ENCODE measurements around the gene LINGO3.

LINGO3 gene

DNA sequence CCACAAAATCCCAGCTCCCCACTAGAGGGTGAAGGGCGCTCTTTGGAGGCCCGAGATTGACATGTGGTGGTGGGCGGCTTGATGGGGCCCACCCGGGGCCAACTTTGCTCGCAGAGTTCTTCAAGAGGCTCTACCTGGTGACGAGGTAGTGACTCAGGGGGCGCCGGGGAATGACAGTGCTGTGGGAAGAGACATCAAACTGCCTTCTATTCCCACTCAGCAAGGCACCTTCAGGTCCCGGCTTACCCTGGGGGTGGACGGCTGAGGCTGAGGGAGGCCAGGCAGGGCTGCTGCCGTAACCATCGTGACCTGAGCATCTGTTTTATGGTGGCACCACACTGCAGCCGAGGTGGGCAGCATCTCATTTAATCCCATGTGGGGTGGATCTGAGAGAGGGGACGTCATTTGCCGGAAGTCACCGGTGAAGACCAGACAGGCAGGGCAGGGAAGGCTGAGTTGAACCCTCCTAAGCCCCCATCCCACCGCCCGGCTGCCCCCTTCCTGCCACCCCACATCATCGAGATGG, 1.6 kb downstream of the LINGO3 start:
- DNase-seq (ENCODE audit: low read depth in 2 of 2): no peak

DNA sequence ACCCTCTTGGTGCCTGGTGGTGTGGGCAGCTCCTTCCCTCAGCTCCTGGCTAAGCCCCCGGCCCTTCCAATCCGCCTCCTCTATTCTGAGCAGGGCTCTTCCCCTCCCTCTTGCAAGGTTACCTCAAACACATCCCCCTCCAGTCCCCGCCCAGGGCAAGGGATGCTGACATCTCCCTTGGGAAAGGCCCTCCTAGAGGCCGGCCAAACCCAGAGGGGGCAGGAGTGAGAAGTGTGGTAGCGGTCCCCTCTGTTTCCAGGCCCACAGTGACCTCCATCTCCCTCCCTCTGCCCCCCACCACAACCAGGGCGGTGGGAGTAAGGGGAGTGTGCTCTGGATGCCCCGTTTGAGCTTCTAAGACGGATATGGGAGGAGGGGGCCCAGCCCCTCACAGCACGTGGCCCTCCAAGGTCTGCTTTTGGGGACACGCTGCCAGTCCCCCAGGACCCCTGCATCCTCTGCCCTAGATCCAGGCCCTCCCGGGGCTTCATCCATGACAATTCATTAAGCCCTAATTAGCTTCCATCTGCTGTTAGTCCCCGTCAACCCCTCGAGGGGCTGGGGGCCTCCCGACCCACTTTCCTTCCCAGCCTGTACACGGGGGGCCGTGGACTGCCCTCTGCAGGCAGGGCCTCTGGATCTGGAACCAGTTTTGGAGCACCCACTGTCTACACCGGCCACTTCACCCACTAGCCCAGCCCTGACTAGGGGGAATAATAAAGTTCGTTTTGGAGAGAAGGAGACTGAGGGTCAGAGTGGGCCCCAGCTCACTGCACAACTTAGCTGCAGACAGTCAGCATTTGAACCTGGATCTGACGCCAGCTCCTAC, 2.3 kb downstream of the LINGO3 start:
- DNase-seq (ENCODE audit: low read depth in 2 of 2): no peak

DNA sequence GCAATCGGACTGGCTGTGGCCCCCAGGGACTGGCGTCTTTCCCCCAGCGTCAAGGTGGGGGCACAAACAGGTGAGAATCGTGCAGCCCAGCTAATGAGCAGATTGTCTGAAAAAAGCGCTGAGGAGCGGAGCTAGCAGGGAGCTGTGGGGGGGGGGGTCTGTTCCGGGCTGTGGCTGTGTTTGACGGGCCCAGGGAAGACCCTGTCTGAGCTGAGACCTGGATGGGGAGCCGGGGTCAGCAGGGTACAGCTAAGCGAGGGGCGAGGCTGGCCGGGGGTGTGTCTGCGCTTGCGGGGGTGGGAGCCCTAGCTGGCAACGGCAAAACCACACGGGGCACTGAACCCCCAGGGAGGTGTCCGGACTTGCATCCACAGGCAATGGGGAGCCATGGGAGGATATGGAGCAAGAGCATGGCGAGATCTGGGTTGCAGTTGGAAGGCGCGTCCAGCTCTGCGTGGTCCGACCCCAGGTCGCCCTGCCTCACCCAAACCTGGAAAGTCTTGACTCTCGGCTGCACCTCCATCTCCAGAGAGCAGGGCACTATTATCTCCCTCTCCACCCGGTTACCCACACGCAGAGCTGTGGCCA, 4.6 kb downstream of the LINGO3 start:
- no peak for DNase-seq (ENCODE audit: low read depth in 2 of 2)

DNA sequence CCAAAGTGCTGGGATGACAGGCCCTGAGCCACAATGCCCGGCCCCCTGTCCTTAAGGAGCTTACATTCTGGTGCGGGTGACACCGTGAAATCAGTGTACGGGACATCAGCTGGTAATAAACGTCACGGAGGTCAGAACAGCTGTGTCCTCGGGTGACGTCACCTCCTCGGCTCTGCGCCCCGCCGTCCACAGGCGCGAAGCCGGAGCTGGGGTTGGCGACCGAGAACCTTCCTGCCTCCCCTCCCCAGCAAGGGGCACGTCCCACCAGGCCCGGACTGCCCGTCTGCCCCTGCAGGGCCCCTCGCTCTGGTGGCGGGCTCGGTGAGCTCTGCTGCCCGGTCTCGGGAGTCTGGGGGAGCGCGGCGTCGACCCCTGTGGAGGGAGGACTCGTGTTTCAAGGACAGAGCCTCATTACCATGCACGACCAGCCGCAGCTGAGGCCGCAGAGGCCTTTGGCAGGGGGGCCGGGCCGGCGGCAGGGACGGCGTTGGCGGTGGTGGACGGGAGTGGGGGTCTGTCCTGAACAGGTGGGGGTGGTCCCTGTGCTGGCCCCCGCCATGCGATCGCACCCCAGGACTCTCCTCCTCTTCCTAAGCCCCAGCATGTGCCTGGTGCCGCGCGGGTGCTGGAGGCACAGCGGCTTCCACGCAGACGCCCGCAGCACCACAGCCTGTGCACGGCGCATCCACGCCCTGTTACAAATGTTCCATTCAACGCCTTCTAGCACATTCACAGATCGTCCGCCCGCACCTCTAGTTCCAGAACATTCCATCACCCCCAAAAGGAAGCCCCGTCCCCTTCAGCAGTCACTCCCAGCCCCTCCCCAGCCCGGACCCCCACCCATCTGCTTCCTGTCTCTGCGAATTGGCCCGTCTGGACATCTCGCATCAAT, 5.4 kb downstream of the LINGO3 start:
- peak in 1 of 2 donors; percentile 20 for DNase-seq (ENCODE audit: low read depth in 2 of 2)

DNA sequence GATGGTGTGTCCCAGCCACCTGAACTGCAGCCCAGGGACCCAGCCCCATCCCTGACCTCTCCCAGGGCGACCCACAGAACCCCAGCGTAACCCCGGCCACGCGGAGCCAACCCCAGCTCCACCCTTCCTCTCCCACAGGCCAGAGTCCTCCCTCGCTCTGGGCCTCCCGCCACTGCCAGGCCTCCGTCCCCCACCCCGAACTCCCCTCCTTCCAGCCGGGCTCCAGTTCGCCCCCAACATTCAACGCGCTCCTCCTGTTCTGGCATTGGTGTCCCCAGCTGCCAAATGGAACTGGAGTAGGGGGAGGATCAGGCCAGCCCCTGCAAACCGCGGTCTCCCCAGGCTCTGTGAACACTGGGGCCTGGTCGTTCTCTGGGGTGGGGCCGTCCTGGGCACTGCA, 7.4 kb downstream of the LINGO3 start:
- DNase-seq (ENCODE audit: low read depth in 2 of 2): no peak

DNA sequence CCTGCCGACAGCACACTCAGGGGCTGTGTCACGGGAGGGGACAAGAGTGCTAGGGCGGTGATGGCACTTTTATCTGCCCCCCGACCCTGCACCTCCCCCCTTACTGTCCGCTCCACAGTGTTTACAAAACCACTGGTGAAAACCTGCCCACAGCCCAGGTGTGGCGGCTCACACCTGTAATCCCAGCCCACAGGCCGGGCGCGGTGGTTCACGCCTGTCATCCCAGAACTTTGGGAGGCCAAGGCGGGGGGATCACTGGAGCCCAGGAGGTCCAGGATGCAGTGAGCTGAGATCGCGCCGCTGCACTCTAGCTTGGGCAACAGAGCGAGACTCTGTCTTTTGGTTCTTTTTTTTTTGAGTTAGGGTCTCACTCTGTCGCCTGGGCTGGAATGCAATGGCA, 11.8 kb downstream of the LINGO3 start:
- no peak for DNase-seq (ENCODE audit: low read depth in 2 of 2)

DNA sequence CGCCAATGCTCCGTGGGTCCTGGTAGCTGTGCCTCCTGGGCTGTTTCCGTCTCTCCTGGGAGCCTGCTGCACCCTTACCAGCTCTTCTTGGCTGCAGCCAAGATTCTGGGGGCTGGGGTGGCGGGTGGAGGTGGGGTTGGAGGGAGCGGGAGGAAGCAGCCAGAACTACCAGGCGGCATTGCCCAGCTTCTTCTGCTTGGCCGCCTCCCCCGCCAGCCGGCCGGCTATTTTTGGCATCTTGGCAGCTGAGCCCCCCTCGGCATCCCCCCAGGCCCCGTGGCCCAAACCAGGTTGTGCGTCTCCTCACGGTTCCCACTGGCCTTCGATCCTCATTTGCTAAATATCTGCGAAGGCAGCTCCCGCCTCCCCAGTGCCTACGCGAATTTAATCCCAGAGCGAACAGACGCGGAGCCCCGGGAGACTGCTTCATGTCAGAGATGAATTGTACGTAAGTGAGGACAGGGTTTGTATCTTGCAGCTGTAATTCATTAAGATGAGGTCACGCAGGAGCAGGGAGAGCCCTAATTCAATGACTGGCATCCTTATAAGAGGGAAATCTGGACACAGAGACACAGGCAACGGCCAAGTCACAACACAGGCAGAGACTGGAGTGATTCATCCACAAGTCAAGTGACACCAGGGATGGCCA, 13.1 kb downstream of the LINGO3 start:
- DNase-seq (ENCODE audit: low read depth in 2 of 2): no peak

DNA sequence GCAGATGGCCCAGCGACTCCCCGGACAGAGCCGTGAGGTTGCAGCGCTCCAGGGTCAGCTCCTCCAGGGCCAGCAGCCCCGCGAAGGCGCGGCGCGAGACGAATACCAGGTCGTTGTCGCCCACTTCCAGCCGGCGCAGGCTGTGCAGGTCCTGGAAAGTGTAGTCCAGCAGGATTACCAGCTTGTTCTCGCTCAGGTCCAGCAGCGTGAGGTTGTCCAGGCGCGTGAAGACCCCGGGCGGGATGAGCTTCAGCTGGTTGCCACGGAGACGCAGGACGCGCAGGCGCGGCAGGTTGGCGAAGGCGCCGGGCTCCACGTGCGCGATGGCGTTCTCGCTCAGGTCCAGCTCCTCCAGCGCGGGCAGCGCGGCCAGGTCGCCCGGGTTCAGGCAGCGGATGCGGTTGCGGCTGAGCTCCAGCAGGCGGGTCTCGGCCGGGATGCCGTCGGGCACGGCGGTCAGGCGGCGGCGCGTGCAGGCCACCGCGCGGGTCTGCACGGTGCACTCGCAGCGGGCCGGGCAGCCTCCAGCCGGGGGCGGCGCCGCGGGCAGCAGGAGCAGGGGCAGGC, 16.7 kb downstream of the LINGO3 start:
- no peak for DNase-seq (ENCODE audit: low read depth in 2 of 2)

DNA sequence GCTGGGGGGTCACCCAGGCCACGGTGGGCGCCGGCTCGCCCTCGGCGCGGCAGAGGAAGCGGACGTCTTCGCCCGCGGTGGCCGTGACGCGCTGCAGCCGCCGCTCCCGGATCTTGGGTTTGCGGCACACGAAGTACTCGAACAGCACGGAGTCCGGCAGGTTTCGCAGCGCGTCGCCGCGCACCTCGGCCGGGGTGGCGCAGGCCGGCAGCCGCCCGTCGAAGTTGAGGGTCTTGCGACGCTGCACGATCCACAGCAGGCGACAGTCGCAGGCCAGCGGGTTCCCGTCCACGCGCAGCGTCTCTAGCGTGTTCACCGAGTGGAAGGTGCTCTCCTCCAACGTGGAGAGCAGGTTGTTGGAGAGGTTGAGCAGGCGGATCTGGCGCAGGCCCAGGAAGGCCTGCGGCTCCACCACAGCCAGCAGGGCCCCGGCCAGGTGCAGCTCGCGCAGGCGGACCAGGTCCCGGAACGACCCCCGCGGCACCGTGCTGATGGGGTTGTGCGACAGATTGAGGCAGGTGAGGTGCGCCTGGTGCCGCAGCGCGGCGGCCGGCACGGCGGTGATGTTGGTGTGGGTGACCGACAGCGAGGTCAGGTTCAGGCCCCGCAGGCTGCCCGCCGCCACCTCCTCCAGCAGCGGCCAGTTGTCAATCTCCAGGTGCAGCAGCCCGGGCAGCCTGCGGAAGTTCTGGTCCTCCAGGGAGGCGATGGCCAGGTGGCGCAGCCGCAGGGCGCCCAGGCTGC, 17.3 kb downstream of the LINGO3 start:
- DNase-seq (ENCODE audit: low read depth in 2 of 2): no peak

DNA sequence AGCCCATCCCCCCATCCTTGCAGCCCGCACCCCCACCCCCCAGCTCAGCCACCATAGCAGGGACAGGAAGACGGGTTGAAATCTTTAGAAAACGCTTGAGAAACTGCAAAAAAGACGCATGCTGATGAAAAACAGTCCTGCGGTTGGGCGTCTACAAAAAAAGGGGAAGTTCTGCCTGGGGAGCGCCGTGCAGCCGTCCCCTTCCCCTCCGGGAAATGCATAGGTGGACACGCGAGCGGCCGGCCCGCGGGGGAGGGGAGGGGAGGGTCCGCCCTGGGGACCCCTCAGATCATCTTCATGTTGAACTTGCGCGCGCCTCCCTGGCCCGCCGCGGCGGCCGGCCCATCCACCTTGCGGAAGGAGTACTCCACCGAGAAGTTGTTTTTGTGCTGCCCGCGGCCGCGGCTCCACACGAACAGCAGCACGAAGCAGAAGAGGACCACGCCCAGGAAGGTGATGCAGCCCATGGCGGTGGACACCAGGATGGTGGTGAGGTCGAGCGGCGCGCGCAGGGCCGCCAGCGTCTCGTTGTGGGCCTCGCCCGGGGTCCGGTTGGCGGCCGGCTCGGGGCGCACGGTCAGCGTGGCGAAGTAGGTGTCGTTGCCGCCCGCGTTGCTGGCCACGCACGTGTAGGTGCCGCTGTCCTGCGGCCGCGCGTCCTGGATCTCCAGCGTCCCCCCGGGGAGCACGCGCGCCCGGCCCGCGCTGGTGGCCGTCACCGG, 18.1 kb downstream of the LINGO3 start:
- DNase-seq (ENCODE audit: low read depth in 2 of 2): no peak

DNA sequence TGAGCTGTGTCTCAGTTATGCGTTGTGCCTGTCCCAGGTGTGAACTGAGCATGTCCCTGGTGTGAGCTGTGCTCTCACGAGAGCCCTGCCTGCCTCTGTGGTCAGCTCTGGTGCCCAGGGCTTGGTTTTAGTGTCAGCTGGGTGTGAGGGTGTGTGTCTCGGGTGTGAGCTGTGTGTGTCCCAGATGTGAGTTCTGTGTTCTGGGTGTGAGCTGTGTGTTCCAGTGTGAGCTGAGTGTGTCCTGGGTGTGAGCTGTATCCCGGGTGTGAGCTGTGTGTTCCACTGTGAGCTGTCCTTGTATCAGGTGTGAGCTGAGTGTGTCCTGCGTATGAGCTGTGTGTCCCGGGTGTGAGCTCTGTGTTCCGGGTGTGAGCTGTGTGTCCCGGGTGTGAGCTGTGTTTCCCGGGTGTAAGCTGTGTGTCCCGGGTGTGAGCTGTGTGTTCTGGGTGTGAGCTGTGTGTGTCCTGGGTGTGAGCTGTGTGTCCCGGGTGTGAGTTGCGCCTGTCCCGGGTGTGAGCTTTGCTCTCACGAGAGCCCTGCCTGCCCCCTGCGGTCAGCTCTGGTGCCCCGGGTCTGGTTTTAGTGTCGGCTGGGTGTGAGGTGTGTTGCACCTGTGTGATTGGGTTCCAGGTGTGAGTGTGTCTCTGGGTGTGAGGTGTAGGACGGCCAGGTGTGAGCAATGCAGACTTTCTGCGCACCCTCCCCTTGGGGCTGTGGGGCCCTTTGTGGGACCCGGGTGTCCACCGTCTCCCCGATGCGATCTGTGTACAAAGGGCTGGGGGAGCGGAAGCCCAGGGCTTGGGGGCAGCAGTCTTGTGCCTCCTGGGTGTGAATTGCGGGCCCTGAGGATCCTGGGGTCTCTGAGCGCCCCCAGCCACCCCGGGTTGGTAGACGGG, 18.9 kb downstream of the LINGO3 start:
- DNase-seq (ENCODE audit: low read depth in 2 of 2): no peak

DNA sequence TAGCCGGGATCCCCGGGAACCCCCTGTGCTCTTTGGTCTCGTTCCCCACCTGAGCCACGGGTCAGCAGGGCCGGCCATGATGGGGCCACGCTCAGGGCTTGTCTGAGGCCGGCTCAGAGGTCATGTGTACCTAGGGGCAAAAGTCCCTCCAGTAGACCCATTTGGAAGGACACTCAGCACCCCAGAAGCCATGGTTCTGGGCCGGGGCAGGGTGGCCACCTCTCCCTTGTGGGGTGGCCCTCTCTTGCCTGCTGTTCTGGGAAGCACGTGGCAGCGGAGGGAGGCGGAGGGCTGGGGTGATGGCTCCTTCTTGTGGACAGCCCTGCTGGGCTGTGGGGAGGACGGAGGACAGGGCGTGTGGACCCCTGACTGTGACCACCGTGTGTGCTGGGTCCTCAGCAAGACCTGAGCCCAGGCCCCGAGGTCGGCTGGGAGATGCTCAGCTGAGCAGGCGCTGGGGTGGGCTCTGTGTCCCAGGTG, 19.6 kb downstream of the LINGO3 start:
- no peak for DNase-seq (ENCODE audit: low read depth in 2 of 2)

DNA sequence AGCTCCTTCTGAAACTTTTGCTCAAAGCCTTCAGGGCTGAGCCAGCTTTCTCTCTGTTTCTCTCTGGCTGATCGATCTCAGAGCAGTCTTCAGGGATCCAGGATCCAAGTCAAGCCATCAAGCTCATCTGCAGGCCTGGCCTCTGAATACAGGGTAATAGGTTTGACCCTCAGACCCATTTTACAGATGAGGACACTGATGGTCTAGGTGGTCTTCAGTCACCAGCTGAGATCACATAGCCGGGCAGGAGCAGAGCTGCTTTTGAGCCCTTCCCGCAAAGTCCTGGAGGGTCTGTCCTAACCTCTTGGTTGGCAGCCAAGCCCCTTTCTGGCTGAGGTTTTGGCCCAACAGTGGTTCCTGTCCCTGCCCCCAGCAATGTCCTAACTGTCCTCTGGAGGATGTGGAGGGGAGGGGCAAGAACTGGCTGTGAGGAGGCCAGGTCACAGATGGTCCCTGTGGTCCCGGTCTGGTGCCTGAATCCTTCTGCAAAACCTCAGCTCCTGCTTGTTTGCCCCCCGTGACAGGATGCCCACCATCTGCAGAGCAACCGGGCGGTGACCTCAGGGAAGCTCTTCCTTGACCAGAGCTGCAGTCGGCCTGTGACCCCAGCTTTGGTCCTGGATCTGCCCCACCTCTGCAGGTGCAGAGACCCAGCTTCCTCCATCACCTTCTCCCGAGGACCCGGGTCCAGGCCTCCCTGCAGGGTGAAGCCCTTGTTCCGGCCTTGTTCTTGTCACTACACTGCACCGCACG, 20.2 kb downstream of the LINGO3 start:
- no peak for DNase-seq (ENCODE audit: low read depth in 2 of 2)

DNA sequence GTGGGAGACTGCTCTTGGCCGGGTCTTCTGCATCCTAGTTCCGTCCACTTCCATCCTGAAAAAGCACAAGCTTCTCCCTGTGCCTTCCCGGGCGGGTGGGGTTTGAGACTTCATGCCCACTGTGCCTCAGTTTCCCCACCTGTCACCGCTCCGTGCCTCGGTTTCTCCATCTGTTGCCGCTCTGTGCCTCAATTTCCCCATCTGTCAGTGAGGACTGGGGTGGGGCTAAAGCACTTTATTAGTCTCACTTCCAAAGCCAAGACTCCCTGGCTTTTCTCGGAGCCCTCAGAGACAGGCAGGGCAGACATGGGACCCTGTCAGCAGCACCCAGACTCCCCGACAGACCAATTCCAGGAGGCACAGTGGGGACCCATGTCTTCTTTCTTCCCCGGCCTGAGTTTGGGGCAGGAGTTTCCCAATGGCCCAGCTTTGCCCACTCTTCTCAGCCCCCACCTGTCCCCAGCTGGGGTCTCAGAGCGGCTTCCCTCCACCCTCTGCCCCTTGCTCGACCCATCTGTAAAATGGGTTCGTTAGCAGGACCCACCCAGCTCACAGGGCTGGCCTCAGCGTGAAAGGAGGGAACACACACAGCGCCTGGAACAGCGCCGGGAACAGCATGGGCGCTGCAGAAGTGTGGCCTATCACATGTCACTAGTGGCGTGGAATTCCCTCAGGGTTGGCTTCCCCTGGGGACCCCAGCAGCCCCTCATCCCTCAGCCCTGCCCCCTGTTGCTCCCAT, 21.4 kb downstream of the LINGO3 start:
- no peak for DNase-seq (ENCODE audit: low read depth in 2 of 2)

DNA sequence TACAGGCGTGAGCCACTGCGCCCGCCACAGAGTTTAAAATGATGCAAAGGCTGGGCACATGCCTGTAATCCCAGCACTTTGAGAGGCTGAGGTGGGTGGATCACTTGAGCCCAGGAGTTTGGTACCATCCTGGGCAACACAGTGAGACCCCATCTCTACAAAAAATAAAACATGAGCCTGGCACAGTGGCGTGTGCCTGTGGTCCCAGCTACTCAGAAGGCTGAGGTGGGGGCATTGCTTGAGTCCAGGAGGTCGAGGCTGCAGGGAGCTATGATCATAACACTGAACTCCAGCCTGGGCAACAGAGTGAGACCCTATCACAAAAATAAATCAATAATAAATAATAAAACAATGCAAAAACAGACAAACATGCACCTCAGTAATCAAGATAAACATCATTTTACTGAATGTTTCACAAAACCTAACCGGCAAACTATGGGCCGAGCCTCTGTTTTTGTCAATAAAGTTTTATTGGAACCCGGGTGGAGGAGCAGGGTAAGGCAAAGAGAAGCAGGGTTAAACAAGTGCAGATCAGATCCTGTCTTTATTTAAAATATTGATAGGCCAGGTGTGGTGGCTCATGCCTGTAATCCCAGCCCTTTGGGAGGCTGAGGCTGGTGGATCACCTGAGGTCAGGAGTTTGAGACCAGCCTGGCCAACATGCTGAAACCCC, 24.0 kb downstream of the LINGO3 start:
- DNase-seq (ENCODE audit: low read depth in 2 of 2): no peak

DNA sequence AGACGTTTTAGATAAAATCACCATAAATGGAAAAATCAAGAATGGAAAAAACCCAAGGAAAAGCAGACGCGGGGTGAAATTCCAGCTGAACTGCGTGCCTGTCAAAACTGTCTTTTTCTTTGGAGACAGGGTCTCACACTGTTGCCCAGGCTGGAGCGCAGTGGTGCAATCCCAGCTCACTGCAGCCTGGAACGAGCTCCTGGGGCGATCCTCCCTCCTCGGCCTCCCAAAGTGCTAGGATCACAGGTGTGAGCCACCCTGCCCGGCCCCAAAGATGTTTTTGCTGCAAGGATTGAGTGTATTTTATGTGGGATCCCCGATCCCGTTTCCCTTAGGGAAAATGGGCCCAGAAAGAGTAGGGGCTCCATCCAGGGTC, 25.1 kb downstream of the LINGO3 start:
- DNase-seq (ENCODE audit: low read depth in 2 of 2): no peak
